IPS DF 4.7 (cell line): ENCODE results near the gene STK38L.
"Not testable (repeated sequence)": the region's sequence is repeated elsewhere in the genome, so short reads cannot be mapped to it uniquely, and the experiment has no call there.

ENCODE experiments used
- DNase-seq: peaks from one replicate; pipeline ENCODE4 v3.0.0-alpha.2; 2013; ENCODE audit warnings: low spot score; ENCODE audit errors: extremely low read depth

STK38L gene

DNA sequence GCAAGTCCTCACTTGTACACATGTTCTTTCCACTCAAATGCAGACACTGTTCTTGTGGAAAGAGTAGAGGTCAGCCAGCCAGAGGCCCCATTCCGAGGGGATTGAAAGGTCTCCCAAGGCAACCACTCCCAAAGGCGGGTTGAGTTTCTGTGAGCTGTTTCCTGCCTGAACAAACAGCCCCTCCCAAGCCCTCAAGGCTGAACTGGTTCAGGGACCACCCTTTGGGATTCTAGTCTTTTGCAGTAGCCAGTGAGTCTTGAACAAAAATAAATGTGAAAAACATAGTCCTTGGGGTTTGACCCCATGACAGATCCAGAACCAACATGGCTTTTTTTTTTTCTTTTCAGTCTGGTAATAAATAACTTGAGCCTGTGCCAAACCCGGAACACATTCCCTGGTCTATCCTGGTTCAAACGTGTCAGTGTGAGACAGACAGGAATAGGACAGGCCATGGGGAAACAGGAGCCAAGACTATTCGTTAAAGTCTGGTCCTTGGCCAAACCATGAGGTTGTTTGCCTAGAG lies 17.6 kb upstream of the STK38L start:
- no peak for DNase-seq

DNA sequence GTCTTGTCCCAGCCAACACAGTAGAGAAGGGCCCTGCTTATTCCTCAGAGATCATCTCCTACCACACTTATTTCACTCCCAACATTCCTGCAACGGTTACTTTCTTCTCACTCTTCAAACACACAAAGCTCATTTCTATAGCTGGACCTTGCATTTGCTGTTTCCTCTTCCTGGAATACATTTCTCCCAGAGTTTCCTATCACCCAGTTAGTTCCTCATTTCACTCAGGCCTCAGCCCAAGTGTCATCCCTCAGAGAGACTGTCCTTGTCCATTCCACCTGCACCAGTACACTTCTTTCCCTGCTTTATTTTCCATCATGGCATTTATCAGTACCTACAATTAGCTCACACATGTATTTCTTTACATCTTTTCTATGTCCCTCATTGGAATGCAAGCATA lies 14.7 kb upstream of the STK38L start:
- no peak for DNase-seq

DNA sequence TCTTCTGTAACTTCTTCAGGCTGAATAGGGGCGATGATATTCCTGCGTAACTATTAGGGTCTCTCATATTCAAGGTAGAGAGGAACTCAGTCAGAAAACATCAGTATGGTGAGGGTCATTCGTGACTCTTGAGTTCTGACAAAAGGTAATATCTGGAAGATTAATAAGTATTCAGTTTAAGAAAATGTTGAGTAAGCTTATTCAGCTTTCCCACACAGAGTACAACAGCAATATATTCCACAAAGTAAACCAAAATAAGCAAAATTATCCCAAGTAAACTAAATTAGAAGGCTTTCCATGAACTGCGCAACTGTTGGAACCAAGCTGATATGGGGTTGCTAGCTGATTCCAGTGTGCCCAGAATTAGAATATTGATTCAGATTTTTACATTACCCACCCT lies 12.7 kb upstream of the STK38L start:
- not testable (repeated sequence) for DNase-seq

DNA sequence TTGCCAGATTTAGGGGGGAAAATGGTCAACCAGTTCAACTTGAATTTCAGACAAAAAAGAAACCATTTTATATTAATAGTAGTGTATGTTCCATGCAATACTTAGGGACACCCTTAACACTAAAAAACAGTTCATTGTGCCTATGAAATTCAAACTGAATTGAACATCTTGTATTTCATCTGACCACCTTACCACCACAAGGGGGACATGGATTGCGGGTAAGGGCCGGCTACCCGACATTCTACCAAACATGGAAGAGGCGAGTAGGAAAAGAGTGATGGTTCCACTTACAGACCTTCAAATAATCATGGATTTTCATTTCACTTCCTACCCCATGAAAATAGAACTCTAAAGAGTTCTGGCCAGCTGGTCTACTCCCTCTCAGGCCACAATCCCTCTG lies 10.3 kb upstream of the STK38L start:
- no peak for DNase-seq

DNA sequence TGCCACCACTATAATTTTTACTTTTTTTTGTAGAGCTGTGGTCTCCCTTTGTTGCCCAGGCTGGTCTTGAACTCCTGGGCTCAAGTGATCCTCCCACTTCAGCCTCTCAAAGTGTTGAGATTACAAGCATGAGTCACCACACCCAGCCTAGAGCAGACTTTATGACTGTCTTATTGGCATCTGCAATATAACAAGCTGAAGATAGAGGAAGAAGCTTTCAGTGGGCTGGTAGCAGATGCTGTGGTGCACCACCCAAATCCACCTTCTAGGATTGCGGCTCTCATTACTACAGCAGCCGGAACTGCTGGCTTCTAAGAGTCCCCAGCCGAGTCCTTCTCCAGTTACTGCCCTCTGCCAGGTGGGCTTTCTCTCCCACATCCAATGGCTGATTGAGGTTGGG lies 7.6 kb upstream of the STK38L start:
- no peak for DNase-seq

DNA sequence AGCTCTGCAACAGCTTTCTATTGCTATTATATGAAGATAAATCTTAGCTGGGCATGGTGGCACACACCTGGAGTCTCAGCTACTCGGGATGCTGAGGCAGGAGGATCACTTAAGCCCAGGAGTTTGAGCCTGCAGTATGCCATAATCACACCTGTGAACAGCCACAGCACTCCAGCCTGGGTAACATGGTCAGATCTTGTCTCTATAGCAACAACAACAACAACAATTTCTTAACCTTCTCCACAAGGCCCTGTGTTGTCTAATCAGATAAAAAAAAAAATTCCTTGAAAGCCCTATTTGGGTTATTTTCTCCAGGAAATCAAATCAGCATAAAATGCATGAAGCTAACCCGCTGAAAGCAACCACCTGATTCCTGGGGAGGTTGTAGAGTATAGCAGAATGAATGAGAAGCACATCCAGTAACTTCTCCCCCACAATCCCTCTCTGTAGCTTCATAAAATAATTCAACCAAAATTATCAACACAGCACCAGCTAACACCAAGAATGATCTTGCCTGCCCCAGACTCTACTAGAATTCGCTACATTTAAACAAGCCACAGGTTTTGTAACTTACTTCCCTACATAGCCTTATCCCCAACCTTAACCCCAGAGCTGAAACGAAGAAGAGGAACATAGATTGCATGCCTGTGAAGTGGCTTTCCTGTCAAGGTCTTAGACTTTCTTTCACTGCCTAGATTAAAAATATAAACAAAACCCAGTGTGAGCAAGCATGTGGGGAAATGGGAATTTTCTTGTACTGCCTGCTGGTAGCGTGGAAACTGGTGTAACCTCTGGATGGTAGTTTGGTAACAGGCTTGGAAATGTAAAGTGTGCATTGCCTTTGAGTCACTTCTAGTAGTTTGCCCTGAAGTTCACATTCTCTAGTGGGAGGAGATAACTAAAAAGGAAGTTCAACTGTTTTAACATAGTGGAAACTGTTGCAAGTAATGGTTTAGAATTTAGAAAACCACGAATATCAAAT lies 6.0 kb upstream of the STK38L start:
- DNase-seq: no peak

DNA sequence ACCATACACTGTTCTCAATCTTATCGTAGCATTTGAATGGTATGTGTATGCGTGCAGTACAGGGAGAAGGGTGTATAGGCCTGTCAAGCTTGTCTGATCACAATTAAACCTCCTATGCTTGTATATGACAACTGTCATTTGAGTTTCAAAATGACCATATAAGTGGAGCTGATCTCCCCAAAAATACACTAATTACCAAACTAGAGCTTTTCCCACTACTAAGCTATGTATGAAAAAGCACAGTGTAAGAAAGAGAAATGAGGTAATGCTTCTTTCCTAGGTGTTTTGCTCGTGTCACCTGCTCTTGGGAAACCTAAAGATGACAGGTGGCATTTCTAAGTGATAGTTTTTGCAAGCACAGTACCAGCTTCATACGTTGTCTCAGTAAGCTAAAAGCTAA lies 1.1 kb upstream of the STK38L start:
- DNase-seq: no peak

DNA sequence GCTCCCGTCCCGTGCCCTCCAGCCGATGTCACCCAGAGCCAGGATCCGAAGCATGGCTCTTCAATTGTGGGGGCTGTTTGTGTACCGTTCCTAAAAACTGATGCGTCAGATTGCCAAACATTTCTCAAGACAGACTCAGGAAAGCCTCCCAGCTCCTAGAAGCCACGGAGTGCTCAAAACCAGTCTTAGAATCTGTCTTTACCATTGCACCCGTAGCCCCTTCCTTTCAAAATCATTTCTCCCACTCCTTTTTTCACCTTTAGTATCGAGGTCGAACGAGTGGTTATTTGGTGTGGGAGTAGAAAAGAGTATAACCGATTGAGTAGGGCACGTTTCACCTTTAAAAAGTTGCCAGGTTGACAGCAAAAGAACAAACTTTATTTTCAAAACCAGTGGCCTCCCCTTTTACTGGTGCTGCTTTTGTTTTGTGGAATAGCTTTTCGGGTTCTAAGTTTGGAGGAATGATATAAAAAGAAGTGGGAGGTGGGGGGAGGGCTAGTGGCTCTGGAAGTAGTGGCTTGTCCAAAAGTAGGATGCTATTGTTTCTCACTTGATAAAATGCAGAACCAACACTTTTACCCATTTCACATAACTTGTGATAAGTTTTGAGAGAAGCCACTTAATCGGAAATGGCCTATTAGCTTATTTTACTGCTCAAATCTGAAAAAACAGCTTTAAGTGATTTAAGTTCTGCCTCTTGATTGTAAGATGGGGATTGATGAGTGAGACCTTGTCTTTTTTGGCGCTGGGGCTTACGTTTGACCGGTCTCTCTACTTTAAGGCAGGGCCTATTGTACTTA lies 803 bp downstream of the STK38L start:
- no peak for DNase-seq

DNA sequence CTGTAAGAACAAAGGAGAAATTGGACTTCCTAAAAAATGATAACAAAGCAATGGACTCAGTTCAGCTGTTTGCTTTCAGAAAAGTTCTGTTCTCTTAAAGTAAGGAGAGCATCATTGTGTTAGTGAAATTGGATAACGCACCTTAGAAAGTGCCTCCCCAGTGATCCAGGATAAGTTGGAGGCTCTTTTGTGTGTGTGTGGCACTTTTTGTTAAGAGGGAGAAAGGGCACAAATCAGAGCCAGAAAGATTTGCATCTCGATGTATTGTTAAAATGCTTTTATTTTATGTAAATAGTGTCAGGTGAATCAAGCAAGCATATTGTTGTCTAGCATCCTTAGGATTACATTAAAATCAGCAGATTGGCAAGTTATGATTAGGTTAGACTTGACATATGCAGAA lies 2.1 kb downstream of the STK38L start:
- DNase-seq: no peak

DNA sequence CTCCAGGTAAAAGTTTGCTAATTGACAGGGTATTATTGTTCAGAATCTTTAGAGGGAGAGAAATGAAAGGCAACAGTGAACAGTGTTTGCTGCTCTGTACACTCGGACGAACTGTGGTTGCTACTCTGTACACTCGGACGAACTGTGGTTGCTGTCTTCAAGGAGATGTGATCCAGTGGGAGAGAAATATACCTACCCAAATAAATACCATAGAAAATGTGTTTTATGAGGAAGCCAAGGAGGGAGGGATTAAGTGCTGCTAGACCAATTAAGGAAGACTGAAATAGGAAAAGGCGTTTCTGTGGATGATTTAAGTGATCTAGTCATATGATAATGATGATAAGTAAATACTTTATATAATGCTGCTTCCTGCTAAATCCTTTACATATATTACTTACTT lies 2.7 kb downstream of the STK38L start:
- DNase-seq: no peak

DNA sequence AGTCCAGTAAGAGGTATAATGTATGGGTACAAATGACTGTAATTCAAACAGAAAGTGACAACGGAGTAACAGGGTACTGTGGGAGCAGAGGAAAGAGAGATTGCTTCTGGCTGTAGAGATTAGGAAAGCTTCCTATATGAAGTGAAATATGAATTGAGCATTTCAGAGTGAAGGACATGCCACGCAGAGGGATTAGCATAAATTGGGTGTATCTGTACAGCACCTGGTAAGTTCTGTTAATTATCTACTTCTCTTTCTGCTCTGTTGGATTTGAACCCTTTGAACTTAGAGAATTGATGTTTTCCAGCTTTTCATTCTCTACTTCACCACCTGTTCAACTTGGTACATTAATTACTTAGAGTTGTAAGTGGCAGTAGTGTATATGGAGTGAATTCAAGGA lies 8.8 kb downstream of the STK38L start:
- DNase-seq: no peak

DNA sequence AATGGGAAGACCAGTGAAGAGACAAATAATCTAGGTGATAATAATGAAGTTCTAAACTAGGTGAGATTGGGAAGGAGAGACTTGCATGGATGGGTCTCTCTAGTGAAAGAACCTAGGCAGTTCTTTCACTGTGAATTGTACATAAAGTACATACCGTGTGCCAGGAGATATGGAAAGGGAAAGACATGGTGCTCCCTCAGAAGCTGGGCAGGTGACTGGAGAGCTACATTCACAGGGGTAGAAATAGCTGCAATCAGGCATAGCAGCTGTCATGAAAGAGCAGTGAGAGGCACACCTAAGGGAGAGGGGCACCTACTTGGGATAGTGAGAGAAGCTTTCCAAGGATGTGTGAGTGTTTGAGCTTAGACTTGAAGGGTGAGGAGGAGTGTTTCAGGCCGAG lies 9.3 kb downstream of the STK38L start:
- DNase-seq: no peak

DNA sequence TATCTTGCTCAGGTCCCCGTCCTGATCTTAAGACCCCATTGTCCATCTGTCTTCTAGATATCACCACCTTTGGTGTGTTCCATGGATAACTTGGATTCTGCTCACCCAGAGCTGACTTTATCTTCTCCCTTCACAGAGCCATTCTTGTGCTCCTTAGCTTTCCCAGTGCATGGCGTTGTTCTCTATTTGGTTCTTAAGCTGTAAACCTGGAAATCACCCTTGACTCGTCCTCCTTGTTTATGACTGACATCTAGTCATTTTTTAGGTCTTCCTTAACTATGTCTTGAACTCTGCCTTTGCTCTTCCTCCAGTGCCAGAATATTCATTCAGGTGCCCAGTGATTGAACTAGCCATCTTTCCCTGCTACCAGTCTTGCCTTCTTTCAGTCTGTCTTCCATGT lies 11.7 kb downstream of the STK38L start:
- no peak for DNase-seq

DNA sequence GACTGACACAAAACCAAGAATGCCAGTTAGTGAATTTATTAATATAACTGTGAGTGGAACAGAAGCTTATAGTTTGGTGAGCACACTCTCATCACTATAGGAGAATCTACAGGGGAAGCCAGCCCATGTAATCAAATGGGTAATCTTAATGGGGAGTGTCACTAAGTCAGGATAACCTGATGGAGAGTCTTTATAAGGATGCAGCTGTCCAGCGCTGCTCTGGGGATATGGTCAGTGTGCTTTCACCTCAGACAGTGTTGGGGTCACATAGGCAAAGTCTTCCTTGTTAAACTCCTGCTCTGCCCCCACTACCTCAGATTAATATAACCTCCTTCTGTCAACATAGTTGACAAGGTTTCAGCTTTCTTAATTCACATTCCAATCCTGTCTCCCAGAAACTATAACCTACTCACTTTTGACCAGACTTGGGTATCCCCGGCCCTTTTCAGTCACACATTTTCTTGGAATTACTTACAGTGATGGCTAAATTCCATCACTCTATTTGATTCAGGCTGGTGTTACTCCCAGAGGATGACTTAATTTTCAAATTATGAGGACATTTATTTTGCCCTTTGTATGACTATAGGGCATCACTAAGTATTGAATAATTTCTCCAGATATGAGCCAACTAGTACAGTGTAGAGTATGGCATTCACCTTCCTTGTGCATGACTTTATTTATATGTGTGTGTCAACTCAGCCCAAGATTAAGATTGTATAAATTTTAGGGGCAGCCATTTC lies 13.2 kb downstream of the STK38L start:
- no peak for DNase-seq

DNA sequence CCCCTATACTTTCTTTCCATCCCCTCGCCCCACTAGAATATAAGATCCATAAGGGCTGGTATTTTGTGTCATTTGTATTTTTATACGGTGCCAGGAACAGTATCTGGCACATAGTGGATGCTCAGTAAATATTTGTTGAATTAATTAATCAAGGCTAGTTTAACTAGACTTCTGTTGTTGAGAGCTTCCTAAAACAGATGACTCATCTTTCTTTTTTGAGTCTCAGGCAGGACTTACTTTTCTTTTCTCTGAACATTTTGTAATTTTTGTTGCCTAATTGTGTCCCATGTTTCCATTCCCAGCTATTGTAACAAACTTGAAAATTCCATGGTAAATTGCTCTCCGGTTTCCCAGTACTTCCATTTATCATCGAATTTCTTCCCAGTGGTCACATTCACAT lies 16.7 kb downstream of the STK38L start:
- DNase-seq: no peak

DNA sequence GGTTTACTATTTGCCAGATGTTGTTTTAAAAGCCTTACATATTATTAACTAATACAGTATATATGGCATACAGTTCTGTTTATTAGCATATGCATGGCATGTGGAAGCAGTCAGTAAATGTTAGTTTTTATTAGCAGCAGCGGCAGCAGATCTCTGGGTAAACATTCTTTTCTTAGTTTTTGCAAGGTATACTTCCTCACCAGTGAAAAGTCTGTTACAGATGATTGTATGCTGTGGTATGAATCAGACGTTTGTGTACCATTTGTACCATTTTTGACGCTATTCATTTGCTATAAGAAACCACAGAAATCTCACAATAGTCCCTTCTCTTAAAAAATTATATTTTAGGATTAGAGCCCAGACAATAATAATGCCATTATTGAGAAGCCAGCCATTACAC lies 17.8 kb downstream of the STK38L start:
- DNase-seq: no peak

DNA sequence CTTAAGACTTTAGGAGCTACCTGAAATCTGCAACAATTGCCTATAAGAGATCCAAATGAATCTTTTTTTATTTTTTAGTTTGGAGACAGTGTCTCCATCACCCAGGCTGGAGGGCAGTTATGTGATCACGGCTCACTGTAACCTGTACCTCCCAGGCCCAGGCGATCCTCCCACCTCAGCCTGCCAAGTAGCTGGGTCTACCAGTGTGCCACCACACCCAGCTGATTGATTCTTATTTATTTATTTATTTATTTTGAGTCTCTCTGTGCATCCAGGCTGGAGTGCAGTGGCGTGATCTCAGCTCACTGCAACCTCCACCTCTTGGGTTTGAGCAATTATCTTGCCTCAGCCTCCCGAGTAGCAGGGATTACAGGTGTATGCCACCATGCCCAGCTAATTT lies 26.1 kb downstream of the STK38L start:
- DNase-seq: no peak

DNA sequence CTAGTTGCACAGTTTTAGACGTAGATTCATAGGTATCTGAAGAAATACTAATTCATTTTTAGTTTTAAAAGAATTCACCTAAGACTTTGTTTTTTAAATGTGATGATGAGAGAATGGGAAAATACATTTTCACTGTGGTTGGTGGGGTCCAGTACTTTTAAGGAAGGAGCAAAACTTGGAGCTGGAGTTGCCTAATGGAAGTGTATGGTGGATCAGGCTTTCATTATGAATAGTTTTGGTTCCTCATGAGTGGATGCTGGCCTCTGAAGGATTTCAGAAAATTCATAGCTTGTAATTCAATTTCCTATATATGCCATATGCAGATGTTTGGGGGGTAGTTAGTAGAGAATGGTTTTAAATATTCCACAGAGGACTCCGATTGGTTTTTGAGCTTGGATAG lies 27.1 kb downstream of the STK38L start:
- DNase-seq: no peak

DNA sequence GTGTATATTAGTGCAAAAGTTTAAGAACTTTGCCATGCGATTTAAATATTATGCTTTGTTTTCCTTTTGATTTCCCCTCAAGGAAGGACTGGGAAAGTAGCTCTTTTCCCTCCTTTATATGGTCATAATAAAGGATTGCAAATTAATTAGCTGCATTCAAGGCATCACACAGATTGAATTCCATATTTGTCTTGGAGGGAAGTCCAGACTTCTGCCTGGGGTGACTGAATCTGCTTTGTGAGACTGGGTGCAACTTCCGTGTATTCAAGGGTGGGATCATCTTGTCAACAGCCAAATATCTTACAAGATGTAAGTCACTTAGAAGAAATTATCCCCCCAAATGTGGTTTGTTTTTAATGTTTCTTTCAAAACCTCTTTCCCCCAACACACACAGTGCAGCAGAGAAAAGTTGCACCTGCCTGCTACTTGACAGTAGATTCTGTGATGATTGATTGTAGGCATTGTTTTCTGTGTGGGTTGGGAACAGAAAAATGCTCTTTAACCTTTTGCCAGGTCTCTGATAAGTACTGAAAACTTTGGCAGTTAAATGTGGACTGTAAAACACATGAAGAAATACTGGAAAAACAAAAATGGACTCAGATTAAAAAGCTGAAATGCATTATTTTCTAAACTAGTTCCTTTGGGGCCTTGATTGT lies 28.4 kb downstream of the STK38L start:
- no peak for DNase-seq

DNA sequence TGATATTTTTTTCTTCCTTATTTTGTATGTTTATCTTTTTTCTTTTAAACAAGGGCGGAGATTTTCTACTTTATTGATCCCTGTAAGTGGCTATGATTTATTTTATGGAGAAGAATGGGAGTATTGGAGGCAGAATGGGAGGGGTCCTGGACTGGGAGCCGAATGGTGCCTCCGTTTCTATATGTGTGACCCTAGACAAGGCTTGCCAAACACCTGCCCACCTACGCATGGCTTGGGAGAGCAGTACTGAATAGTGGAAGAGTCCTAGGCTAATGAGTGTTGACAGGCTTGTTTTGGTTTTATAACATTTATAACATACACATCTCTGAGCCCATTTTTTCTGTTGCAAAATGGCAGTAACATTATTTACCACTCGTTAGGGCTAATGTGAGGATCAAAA lies 29.0 kb downstream of the STK38L start:
- DNase-seq: no peak

DNA sequence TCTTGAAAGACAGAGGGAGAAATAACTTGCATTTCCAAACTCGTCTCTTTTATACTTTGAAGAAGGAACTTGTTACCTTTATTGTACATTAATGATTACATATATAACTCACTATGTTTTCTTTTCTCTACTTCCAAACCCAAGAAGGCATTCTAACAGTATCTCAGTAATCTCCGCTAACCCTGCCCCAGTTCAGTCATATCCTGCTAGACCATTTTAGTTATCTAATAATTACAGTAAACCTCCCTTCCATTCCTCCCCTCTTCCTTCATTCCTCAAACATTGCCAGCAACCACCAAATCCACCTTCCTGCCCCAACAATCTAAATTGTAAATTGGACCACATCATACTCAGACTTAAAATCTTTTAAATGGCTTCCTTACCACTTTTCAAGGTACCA lies 30.6 kb downstream of the STK38L start:
- no peak for DNase-seq
